Progenitor cell of endocrine pancreas (in vitro differentiated cells): ENCODE results near the gene AP1AR. TPM values are rescaled to one million over a fixed set of nuclear protein-coding genes. Genes with fewer than 3 reads are reported as not detected.

Source experiments
- DNase-seq: peaks from one replicate; pipeline ENCODE4 v3.0.0; 2021; ENCODE audit warnings: low spot score; ENCODE audit not compliant: unreplicated experiment
- H3K27ac Mint-ChIP-seq: 2 replicates; pipeline ENCODE4 v1.8.0; 2021; ENCODE audit warnings: mild to moderate bottlenecking, moderate library complexity, mixed read lengths
- H3K27me3 Mint-ChIP-seq: 2 replicates; pipeline ENCODE4 v1.8.0; 2021; ENCODE audit warnings: mixed read lengths
- H3K36me3 Mint-ChIP-seq: 2 replicates; pipeline ENCODE4 v1.8.0; 2022; ENCODE audit warnings: mixed read lengths; ENCODE audit not compliant: insufficient read depth
- H3K4me1 Mint-ChIP-seq: 2 replicates; pipeline ENCODE4 v1.8.0; 2021; ENCODE audit warnings: low read depth, mixed read lengths
- H3K4me3 Mint-ChIP-seq: 2 replicates; pipeline ENCODE4 v1.8.0; 2021; ENCODE audit warnings: low read depth, mild to moderate bottlenecking, moderate library complexity, mixed read lengths
- H3K9me3 Mint-ChIP-seq: 2 replicates; pipeline ENCODE4 v1.8.0; 2021; ENCODE audit warnings: low read depth, mixed read lengths
- total RNA-seq: library from RNA; stranded (reverse); gene quantifications from 2 replicates; pipeline ENCODE4 v1.2.1, GENCODE V29; 2021
- TF ChIP-seq, protein P1 (sequence below): fragments of 200-600 bp; sonication (generic); IDR thresholded peaks from one replicate; pipeline ENCODE4 v1.5.0; 2021; ENCODE audit warnings: antibody characterized with exemption, mild to moderate bottlenecking; ENCODE audit not compliant: unreplicated experiment

AP1AR gene
- total RNA-seq, 1 donor from 2014 or later, result 17.0 TPM

DNA sequence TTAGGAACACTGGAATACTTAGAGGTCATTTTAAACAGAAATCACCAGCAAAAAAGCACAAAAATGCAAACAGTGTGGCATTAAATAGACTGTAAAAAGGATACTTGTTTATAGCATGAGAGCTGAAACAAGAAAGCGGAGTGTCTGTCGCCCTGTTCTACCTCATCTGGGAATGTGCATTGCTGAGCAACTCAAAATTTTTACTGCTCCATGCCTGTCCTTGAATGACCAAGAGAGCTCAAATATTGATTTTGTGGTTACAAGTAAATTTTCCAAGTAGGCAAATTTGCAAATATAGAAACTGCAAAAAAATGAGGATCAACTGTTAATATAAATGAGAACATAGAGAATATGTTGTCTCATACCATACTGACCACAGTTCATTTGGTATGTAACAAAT, 25.5 kb downstream of the AP1AR start:
- Mint-ChIP-seq H3K36me3 (peaks cover 9% of the 10 kb centered on the region), H3K4me3 (no peak overlapping the region), H3K9me3 (no peaks in the 10 kb centered on the region), H3K4me1 (peaks cover 2% of the 10 kb centered on the region), H3K27me3 (no peaks in the 10 kb centered on the region), H3K27ac (no peak overlapping the region)
- TF ChIP-seq, protein P1, sequence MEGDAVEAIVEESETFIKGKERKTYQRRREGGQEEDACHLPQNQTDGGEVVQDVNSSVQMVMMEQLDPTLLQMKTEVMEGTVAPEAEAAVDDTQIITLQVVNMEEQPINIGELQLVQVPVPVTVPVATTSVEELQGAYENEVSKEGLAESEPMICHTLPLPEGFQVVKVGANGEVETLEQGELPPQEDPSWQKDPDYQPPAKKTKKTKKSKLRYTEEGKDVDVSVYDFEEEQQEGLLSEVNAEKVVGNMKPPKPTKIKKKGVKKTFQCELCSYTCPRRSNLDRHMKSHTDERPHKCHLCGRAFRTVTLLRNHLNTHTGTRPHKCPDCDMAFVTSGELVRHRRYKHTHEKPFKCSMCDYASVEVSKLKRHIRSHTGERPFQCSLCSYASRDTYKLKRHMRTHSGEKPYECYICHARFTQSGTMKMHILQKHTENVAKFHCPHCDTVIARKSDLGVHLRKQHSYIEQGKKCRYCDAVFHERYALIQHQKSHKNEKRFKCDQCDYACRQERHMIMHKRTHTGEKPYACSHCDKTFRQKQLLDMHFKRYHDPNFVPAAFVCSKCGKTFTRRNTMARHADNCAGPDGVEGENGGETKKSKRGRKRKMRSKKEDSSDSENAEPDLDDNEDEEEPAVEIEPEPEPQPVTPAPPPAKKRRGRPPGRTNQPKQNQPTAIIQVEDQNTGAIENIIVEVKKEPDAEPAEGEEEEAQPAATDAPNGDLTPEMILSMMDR, result no peak
- DNase-seq, result no peak

DNA sequence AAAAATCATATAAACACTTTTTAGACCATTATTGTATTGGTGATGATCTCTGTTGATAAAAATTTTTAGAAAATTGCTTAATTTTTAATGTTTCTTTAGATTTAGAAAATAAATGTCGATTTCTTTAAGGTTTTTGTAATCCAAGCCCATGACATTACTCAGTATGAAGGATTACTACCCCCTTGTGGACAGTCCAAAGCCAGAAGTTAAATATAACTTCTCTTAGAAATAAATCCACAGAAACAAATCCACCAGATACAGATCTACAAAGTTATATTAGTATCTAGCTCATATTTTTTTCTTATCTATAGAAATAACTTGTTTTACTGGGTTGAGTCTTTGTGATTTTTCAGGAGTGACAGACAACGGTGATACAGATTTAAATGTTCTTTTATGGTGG, 35.2 kb downstream of the AP1AR start:
- H3K27me3 Mint-ChIP-seq, result no peaks in the 10 kb centered on the region
- peaks cover 10% of the 10 kb centered on the region for H3K36me3 Mint-ChIP-seq
- H3K9me3 Mint-ChIP-seq, result peaks cover 7% of the 10 kb centered on the region
- H3K27ac Mint-ChIP-seq, result no peak overlapping the region
- no peaks in the 10 kb centered on the region for H3K4me1 Mint-ChIP-seq
- TF ChIP-seq, protein P1, result peak; percentile 50
- DNase-seq, result no peak
- H3K4me3 Mint-ChIP-seq, result no peak overlapping the region

DNA sequence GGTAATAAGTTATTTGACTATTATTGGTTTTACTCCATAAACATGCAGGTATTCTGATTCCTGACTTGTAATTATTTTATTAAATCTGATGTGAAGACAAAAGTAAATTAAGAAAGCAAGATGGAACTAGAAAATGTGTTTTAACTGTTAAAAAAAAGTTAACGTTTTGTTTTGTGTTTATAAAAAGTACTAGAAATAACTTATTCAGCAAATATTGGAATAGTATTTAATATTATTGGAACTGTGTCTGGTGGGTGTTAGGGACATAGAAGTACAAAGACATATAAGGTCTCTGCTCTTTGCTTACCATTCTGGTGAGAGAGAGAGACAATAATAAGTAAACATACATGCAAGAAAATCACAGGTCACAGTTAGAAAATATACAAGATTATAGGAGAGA, 38.5 kb downstream of the AP1AR start:
- TF ChIP-seq, protein P1, result no peak
- Mint-ChIP-seq H3K4me3 (no peak overlapping the region), H3K36me3 (peaks cover 13% of the 10 kb centered on the region), H3K27ac (no peak overlapping the region), H3K9me3 (peaks cover 9% of the 10 kb centered on the region), H3K4me1 (no peaks in the 10 kb centered on the region), H3K27me3 (no peaks in the 10 kb centered on the region)
- no peak for DNase-seq

DNA sequence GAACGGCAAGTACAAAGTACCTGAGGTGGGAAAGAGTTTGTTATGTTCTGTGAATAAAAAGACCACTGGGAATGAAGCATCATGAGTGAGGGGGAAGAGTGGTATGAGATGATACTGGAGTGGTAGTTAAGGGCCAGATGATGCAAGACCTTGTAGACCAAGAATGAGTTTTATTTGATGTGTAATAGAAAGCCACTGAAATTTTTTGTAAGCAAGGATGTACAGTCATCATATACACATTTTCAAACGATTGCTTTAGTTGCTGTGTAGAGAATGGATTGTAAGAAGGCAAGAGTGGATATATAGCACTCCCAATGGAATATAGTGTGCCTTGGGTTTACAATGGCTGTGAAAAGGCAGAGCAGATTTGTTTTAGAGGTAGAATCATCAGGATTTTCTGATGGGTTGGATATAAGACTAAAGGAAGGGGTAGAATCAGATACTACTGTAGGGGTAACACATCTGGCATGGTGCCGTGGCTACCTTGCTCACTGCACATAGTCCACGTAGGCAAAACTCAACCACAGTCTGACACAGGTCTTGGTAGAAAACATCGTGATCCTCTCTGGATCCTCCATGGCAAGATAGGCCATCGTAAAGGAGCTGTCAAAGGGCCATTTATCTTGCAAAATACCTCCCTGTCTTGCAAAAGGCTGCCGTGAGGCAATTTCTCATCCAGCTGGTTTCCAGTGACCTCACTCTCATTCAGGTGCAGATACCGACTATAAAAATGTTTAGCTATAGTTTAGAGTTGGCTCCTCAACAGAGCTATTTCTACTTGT, 39.2 kb downstream of the AP1AR start:
- Mint-ChIP-seq H3K4me3 (no peak overlapping the region), H3K9me3 (peaks cover 9% of the 10 kb centered on the region), H3K4me1 (no peaks in the 10 kb centered on the region), H3K36me3 (peaks cover 16% of the 10 kb centered on the region), H3K27me3 (no peaks in the 10 kb centered on the region), H3K27ac (peak overlapping the region; percentile 18)
- TF ChIP-seq, protein P1, result no peak
- DNase-seq, result no peak

DNA sequence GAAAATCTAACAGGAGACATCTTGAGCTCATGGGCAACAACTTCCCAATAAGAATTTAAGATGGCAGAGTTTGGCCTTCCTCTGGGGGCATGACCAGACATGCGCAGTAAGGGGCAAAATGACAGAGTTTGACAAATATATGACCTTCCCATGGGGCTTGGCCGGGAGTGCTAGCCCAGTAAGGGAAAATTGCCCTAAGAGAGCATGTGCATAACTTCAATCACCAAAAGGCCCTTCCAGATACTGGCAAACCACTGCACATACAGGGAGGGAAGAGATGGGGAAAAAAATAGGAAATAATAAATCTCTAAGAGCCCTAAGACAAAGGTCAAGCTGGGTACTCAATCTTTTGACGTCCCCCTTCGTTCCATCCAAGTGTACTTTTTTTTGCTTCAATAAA, 40.7 kb downstream of the AP1AR start:
- no peak overlapping the region for H3K4me3 Mint-ChIP-seq
- TF ChIP-seq, protein P1, result no peak
- H3K27me3 Mint-ChIP-seq, result no peaks in the 10 kb centered on the region
- no peak for DNase-seq
- H3K36me3 Mint-ChIP-seq, result peaks cover 19% of the 10 kb centered on the region
- H3K4me1 Mint-ChIP-seq, result no peaks in the 10 kb centered on the region
- H3K9me3 Mint-ChIP-seq, result peaks cover 9% of the 10 kb centered on the region
- no peak overlapping the region for H3K27ac Mint-ChIP-seq
